Peyer's patch (tissue), 4 donors: ENCODE data around the gene RCOR3. TPM values are rescaled to one million over a fixed set of nuclear protein-coding genes. Genes with fewer than 3 reads are reported as not detected.

Experiments used
- DNase-seq, 3 donors: peaks; one replicate each; pipeline ENCODE4 v3.0.0-alpha.2; 2017 to 2019
- H3K27ac ChIP-seq, 4 donors: fragments of 200-600 bp; sonication (generic); one replicate each; pipeline ENCODE4 v1.5.1; 2016 to 2019
- H3K27me3 ChIP-seq, 2 donors: fragments of 200-600 bp; sonication (generic); one replicate each; pipeline ENCODE4 v1.5.1; 2019
- H3K36me3 ChIP-seq, 3 donors: fragments of 200-600 bp; sonication (generic); one replicate each; pipeline ENCODE4 v1.5.1; 2016 to 2019
- H3K4me1 ChIP-seq, 4 donors: fragments of 200-600 bp; sonication (generic); one replicate each; pipeline ENCODE4 v1.5.1; 2016 to 2019
- H3K4me3 ChIP-seq, 4 donors: fragments of 200-600 bp; sonication (generic); 1 replicate in 3 of 4; 2 replicates in 1 of 4; pipeline ENCODE4 v1.5.1; 2016 to 2019; ENCODE audit warnings: mild to moderate bottlenecking in 1 of 4
- H3K9me3 ChIP-seq, 4 donors: fragments of 200-600 bp; sonication (generic); one replicate each; pipeline ENCODE4 v1.5.1; 2016 to 2019; ENCODE audit warnings: mild to moderate bottlenecking in 1 of 4
- CTCF ChIP-seq, 6 experiments: fragments of 450-650 bp in 4 of 6; fragments of 200-600 bp in 2 of 6; sonication (generic) in 1 of 6; IDR thresholded peaks; one replicate each; pipeline ENCODE4 v1.5.1; 2017 to 2019; ENCODE audit warnings: antibody characterized with exemption in 6 of 6, mild to moderate bottlenecking in 3 of 6, moderate library complexity in 1 of 6
- POLR2A ChIP-seq, 2 donors: fragments of 450-650 bp; IDR thresholded peaks; one replicate each; pipeline ENCODE4 v1.5.1; 2017; ENCODE audit warnings: antibody characterized with exemption in 2 of 2, mild to moderate bottlenecking in 2 of 2, moderate library complexity in 2 of 2
- total RNA-seq, 4 donors: library from RNA; depleted of rRNA; stranded (reverse); fragments of >200 nt; gene quantifications; one replicate each; pipeline ENCODE4 v1.1.0, GENCODE V29; 2016

RCOR3 gene
- total RNA-seq, 4 donors from 2014 or later, result 69.3 to 95.4 (median 74.7) TPM

DNA sequence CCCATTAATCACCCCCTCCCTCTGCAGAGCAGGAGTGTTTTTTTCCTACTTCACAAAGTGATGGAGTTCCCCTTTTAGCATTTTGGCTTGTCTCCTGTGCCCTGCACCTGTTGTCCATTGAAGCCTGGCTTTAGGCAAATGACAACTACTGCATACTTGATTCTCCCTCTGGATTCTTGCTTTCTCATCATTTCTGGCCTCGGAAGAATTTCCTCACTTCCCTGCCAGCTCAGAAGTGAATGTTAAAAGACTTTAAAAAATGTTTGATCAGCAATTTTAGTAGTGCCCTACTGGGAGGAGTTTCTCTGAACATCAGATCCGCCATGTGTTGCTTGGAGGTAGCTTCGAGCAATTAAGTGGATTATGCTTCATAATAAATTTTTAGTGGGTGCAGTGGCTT is 28.1 kb downstream of the RCOR3 start:
- Histone ChIP-seq H3K4me1 (no peaks in the 10 kb centered on the region), H3K36me3 (peaks cover 0 to 91% (median 3%) of the 10 kb centered on the region in 3 donors), H3K4me3 (no peak overlapping the region), H3K27me3 (no peaks in the 10 kb centered on the region), H3K9me3 (no peaks in the 10 kb centered on the region), H3K27ac (no peak overlapping the region)
- no peak for DNase-seq
- TF ChIP-seq POLR2A (IDR thresholded peaks at IDR 0.05) (no peak), CTCF (IDR thresholded peaks at IDR 0.05) (no peak)

GRCh38 chr1:211292411-211292810 is 33.2 kb downstream of the RCOR3 start:
- Histone ChIP-seq H3K9me3 (no peaks in the 10 kb centered on the region), H3K4me1 (no peaks in the 10 kb centered on the region), H3K4me3 (no peak overlapping the region), H3K27me3 (no peaks in the 10 kb centered on the region), H3K36me3 (peaks cover 0 to 79% (median 0%) of the 10 kb centered on the region in 3 donors), H3K27ac (no peak overlapping the region)
- TF ChIP-seq CTCF (IDR thresholded peaks at IDR 0.05) (no peak), POLR2A (IDR thresholded peaks at IDR 0.05) (no peak)
- no peak for DNase-seq

- no peak for DNase-seq
- Histone ChIP-seq H3K27ac (no peak overlapping the region), H3K4me3 (no peak overlapping the region), H3K4me1 (no peaks in the 10 kb centered on the region), H3K27me3 (no peaks in the 10 kb centered on the region), H3K9me3 (no peaks in the 10 kb centered on the region), H3K36me3 (peaks cover 0 to 72% (median 3%) of the 10 kb centered on the region in 3 donors)
- no peak for TF ChIP-seq CTCF (IDR thresholded peaks at IDR 0.05)
- TF ChIP-seq POLR2A (IDR thresholded peaks at IDR 0.05), result no peak
Measured at GRCh38 chr1:211296396-211296795, 37.2 kb downstream of the RCOR3 start.

DNA sequence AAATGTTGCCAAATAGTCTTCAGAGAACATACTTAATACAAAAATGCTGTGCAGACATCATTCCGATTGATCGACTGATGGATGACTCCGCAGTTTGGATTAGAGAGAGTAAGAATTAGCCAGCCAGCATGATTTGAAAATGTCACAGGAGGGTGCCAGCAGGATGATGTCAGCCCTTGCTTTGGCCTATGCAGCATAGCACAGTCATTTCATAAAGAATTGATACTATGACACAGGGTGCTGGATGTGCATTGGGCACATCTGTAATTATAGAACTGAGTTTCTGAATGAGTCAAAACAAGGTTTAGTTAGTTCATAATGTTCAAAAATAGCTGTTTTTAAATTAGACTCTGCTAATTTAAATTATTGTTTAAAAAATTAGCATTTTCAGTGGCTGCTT is 45.9 kb downstream of the RCOR3 start:
- TF ChIP-seq POLR2A (IDR thresholded peaks at IDR 0.05) (no peak), CTCF (IDR thresholded peaks at IDR 0.05) (no peak)
- no peak for DNase-seq
- Histone ChIP-seq H3K36me3 (peaks cover 0 to 55% (median 0%) of the 10 kb centered on the region in 3 donors), H3K9me3 (no peaks in the 10 kb centered on the region), H3K4me3 (no peak overlapping the region), H3K27me3 (no peaks in the 10 kb centered on the region), H3K4me1 (no peaks in the 10 kb centered on the region), H3K27ac (no peak overlapping the region)

DNA sequence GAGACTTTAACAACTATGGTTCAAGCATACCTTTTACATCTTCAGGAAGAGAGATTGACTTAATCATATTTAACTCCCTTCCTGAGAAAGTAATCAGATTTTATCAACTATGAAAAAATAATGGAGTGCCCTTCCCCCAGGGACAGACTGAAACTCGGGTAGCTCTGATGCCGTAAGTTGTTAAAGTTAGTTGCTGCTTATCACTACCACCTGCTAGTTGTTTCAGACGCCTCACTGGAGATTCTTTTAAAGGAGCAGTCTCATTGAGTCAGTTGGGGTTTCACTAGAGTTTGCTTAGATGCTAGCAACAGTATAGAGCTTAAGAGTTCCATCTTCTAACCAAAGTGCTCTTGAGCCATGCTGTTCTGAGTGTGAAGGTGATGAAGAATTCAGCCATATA is 50.5 kb downstream of the RCOR3 start:
- Histone ChIP-seq H3K4me3 (no peak overlapping the region), H3K27ac (no peak overlapping the region), H3K4me1 (no peaks in the 10 kb centered on the region), H3K36me3 (peaks cover 0 to 41% (median 0%) of the 10 kb centered on the region in 3 donors), H3K9me3 (no peaks in the 10 kb centered on the region), H3K27me3 (no peaks in the 10 kb centered on the region)
- TF ChIP-seq CTCF (IDR thresholded peaks at IDR 0.05) (no peak), POLR2A (IDR thresholded peaks at IDR 0.05) (no peak)
- DNase-seq, result no peak

GRCh38 chr1:211313392-211313791 is 54.2 kb downstream of the RCOR3 start:
- H3K36me3 ChIP-seq, result peaks cover 0 to 49% (median 0%) of the 10 kb centered on the region in 3 donors
- no peaks in the 10 kb centered on the region for H3K27me3 ChIP-seq
- no peaks in the 10 kb centered on the region for H3K4me1 ChIP-seq
- H3K9me3 ChIP-seq, result no peaks in the 10 kb centered on the region
- H3K4me3 ChIP-seq, result no peak overlapping the region
- TF ChIP-seq POLR2A (IDR thresholded peaks at IDR 0.05), result no peak
- no peak for TF ChIP-seq CTCF (IDR thresholded peaks at IDR 0.05)
- peak in 1 of 3 donors; percentile 22 for DNase-seq
- H3K27ac ChIP-seq, result no peak overlapping the region
